GM18499 (cell line): ENCODE results near the gene PCBP2.
A peak's percentile ranks its signal among the peaks of the same experiment; 100 is the strongest.
"Not testable (repeated sequence)": the region's sequence is repeated elsewhere in the genome, so short reads cannot be mapped to it uniquely, and the experiment has no call there.

Experiments used
- ATAC-seq: cut with Tn5 transposase; IDR thresholded peaks from one replicate; pipeline ENCODE4 v1.9.1; 2021; ENCODE audit warnings: moderate number of reproducible peaks; ENCODE audit not compliant: insufficient read depth, unreplicated experiment

Gene PCBP2

DNA sequence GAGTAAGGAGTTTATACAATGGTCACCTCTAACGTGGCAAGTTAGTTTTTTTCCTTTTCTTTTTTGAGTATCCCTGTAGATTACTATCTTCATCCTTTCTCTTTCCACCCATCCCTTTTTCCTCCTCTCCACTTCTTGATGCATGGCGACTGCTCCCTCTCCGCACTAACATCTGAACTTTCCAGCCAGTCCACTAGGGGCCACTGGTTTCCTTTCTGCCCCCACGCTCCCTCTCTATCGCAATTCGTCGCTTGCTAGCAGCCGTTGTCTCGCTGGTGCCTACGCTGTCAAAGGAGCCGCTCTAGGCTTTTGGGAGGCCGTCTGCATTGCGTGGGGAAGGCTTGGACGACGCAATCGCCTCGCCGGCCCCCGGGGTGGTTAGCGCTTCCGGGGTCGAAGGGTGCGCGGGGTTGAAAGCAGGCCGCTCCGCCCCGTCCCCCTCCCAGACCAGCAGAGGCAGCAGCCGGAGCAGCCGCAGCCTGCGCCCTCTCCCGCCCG, at the start of gene PCBP2:
Gene PCBP2, plus strand, starts transcription at position 442 of the 498 bp plus-strand sequence. CDS start 2,699 bp downstream, outside the sequence.
- ATAC-seq, result peak; percentile 94

DNA sequence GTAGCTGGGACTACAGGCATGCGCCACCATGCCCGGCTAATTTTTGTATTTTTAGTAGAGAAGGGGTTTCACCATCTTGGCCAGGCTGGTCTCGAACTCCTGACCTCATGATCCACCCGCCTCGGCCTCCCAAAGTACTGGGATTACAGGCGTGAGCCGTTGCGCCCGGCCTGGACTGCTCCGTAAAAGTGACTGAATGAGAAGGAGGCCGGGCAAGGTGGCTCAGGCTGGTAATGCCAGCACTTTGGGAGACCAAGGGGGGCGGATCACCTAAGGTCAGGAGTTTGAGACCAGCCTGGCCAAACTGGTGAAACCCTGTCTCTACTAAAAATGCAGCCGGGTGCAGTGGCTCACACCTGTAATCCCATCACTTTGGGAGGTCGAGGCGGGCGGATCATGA, 49.6 kb upstream of the PCBP2 start:
- ATAC-seq, result not testable (repeated sequence)

DNA sequence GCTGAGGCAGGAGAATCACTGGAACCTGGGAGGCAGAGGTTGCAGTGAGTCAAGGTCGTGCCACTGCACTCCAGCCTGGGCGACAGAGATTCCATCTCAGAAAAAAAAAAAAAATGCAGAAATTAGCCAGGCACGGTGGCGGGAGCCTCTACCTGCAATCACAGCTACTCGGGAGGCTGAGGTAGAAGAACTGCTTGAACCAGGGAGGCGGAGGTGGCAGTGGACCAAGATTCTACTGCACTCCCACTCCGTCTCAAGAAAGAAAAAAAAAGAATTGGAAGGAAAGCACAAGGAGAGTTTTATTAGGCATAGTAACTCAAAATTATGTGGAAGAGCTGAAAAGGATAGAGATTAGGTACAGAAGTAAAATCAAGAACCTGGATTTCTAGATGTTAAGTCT, 49.0 kb upstream of the PCBP2 start:
- no peak for ATAC-seq

DNA sequence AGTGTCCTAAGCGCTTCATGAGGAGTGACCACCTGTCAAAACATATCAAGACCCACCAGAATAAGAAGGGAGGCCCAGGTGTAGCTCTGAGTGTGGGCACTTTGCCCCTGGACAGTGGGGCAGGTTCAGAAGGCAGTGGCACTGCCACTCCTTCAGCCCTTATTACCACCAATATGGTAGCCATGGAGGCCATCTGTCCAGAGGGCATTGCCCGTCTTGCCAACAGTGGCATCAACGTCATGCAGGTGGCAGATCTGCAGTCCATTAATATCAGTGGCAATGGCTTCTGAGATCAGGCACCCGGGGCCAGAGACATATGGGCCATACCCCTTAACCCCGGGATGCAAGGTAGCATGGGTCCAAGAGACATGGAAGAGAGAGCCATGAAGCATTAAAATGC, 41.0 kb upstream of the PCBP2 start:
- ATAC-seq, result no peak

DNA sequence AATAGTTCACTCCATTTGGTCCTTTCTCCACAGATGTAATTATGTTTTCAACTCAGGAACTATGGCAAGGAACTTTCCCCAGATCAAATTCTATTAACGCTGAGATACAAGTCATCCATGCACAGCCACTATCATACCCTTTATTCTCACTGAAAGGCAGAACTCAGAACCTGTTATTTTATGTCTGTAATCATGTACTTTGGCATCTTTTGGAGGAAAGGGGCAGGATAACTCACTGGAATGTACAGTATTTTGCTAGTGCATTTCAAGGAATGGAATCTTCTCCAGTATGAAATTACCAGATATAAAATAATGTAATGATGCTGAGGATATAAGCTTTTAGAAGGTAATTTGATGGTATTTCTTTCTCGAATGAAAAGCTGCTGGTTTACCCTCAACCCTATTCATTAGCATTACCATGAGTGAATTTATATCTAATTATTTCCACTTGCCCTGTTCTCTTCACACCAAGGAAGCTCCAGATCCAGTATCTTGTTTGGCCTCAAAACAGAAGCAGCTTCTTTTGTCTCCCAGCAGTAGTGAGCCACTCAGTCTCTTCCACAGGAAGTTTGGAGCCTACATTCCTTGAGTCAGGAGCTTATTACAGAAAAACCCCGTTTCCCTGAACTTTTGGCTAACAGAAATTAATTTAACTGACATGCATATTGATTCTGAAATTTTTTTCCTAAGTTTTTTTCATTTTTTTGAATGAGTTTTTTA, 38.3 kb upstream of the PCBP2 start:
- ATAC-seq, result no peak

DNA sequence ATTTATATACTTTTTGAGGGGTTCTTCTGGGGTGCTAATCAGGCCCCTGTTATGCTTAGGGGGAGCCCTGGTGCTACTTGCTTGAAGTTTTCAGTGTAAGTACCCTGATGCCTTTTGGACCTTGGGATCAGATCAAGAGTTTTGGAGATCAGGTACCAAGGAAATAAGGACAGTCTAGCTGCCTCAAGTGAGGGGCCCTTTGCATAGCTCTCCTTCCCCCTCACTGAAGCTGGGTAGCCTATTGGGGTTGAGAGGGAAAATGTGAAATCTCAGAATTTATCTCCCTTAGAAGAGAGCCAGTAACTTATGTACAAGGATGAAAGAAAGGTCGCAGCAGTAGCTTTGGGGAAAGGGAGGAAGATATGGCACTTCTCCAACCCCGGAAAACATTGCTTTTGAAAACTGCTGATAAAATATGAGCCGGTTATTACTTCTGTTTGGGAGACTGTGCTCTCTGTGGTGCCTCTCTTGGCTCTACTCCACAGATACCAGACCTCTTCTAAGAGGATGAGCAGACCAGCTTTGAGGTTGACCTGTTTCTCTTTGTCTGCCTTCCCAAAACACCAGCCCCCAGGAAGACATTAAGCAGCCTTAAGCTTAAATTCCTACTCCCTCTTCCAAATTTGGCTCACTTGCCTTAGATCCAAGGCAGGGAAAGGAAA, 37.0 kb upstream of the PCBP2 start:
- ATAC-seq, result no peak

DNA sequence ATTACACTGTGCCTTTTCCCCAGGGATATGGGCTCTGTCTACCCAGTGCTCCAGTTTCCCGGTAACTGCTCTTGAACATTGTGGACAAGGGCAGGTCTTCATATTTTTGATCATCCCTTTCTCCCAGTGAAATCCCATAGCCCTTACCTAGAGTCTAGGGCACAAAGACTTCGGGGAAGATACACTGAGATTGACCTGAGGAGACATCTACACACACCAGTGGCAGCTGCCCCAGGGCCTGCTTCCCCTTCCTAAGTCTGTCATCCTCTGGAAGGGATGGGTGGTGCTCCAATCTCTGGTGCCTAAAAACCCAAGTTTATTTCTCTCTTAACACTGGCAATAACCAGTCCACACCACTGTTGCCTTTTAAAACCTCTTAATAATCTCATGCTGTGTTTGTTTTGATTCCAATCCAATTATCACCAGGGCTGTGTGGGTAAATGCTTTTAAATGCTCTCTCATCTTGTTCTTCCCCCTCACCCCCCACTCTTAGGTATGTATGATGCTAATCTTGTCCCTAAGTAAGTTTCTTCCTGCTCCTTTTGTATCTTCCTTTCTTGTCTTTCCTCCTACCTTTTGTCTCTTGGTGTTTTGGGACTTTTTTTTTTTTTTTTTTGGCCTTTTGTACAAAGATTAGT, 36.0 kb upstream of the PCBP2 start:
- ATAC-seq, result not testable (repeated sequence)

DNA sequence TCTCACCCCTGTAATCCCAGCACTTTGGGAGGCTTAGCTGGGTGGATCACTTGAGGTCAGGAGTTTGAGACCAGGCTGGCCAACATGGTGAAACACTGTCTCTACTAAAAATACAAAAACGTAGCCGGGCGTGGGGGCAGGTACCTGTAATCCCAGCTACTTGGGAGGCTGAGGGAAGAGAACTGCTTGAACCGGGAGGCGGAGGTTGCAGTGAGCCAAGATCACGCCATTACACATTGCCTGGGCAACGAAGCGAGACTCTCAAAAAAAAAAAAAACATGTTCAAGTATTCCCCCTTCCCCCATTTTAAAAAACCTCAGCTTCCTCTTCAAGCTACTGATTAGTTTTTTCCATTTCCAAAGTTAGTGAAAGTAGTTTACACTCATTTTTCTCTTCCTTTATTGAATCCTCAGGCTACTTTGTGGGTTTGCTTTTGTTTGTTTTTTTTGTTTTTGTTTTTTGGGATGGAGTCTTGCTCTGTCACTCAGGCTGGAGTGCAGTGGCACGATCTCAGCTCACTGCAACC, 34.5 kb upstream of the PCBP2 start:
- not testable (repeated sequence) for ATAC-seq

DNA sequence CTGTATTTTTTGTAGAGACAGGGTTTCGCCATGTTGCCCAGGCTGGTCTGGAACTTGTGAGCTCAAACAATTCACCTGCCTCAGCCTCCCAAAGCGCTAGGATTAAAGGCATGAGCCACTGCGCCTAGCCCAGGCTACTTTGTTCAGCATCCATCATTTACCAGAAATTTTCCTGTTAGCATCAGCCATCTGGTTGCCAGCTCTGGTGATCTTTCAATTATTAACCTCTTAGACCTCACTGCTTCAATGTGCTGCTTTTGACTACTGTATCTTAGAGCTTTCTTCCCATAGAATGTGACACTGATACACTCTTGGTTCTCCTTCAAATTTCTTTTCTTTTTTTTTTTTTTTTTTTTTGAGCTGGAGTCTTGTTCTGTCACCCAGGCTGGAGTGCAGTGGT, 33.7 kb upstream of the PCBP2 start:
- no peak for ATAC-seq

DNA sequence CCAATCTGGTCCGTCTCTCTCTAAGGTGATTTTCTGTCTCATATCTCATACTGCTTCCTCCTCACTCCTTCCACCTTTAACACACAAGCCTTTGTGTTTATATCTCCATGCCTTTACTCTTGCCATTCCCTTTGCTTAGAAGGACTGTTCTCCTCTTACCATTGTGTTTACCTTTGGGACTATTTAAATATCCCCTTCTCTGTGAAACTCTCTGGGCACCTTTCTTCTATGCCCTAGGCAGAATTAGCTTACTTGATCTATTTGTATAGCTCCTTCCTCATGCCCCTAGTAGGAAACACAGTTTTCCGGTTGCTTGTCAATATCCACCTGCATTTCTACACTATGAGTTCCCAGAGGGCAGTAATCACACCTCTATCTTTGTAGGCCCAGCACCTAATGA, 32.1 kb upstream of the PCBP2 start:
- no peak for ATAC-seq

DNA sequence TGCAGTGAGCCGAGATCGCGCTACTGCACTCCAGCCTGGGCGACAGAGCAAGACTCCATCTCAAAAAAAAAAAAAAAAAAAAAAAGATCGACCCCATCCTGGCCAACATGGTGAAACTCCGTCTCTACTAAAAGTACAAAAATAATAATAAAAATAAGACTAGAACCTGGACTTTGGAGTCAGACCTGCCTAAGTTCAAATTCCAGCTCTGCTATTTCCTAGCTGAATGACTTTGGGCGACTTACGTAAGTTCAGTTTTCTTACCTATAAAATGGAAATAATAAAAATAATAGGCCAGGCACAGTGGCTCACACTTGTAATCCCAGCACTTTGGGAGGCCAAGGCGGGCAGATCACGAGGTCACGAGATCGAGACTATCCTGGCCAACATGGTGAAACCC, 29.7 kb upstream of the PCBP2 start:
- ATAC-seq, result not testable (repeated sequence)

DNA sequence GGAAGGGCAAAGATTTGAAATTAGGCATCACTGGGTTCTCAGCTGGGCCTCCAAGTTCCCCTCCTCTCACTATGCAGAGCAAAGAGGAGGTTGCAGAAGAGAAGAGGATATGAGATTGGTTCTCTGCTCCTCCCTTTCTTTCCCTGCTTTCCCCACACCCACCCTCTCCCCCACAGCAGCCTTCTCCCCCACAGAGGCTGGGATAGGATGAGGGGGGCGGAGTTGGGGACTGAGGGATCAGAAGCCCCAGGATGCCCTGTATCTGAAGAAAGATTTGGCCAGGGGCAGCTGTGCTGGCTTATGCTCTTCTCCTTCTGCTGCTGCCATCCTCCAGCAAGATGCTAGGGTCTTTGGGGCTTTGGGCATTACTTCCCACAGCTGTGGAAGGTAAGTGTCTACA, 28.3 kb upstream of the PCBP2 start, which contains the start of gene AMHR2:
Gene AMHR2, plus strand, starts transcription at position 259 of the 400 bp plus-strand sequence. Its CDS starts 80 bp downstream, at position 339.
- ATAC-seq, result no peak

DNA sequence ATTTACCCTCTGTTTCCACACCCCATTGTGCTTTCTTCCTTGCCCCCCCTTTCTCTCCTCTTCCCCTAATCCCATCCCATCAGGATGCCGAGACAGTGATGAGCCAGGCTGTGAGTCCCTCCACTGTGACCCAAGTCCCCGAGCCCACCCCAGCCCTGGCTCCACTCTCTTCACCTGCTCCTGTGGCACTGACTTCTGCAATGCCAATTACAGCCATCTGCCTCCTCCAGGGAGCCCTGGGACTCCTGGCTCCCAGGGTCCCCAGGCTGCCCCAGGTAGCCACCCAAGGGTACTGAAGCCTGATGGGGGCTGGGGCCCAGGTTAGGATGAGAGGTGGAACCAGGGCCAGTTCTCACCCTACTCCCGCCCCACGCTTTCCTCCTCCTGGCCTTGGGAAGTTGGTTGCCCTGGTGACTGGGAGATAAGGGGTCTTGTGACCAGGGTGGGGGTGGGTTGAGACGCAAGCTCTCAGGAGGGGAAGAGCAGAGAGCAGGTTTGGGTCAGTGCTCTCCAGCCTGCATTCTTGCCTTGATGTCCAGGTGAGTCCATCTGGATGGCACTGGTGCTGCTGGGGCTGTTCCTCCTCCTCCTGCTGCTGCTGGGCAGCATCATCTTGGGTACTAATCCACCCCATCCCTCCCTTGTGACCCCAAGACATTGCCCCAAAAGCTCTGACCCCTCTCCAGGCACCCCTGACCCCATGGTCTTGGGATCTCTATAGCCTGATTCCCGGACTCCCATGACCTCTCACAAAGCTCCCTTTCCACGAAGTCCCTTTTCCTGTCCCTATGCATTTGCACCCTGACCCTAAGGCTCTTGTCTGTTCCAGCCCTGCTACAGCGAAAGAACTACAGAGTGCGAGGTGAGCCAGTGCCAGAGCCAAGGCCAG, 27.0 kb upstream of the PCBP2 start:
- ATAC-seq, result no peak

DNA sequence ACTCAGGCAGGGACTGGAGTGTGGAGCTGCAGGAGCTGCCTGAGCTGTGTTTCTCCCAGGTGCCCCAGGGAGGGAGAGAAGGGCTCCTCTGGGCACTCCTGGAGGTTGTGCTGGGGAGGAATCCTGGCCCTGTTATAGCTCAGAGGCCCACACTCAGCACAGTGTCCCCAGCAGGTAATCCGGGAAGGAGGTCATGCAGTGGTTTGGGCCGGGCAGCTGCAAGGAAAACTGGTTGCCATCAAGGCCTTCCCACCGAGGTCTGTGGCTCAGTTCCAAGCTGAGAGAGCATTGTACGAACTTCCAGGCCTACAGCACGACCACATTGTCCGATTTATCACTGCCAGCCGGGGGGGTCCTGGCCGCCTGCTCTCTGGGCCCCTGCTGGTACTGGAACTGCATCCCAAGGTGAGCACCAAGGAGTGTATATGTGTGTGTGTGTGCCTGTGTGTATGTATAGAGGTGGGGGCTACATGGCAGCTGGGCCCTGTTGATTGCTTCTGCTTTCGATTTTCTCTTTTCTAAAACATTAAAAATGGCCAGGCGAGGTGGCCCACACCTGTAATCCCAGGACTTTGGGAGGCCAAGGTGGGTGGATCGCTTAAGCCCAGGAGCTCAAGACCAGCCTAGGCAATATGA, 26.3 kb upstream of the PCBP2 start:
- ATAC-seq, result no peak

DNA sequence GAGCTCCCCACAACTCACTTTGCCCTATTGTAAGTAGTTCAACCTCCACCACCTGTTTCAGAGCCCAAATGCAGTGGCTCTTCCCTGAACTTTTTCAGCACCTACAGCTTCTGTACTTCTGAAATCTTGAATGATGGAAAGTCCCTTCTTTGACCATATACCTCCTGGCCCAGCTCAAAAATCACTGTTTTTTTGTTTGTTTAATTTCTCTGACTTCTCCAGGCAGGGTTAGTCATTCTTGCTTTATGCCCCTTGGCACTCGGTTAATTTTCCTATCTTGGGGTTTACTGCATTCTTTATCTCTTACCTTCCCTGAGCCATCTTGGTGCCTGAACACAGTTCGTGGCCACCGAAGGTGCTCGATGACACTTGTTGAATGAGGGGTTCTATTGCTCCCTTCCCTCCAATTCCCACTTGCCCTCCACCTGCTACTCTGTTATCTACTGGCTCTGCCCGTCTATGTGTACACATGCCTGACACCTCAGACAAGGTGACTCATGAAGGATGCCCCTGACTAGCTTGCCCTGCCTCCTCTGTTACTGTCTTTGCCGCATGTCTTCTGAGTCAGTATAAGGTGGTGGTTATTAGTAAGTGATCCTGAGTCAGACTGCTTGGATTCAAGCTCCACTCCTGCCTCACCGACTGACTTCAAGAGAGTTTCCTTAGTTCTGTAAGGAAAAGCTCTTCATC, 23.9 kb upstream of the PCBP2 start:
- no peak for ATAC-seq

DNA sequence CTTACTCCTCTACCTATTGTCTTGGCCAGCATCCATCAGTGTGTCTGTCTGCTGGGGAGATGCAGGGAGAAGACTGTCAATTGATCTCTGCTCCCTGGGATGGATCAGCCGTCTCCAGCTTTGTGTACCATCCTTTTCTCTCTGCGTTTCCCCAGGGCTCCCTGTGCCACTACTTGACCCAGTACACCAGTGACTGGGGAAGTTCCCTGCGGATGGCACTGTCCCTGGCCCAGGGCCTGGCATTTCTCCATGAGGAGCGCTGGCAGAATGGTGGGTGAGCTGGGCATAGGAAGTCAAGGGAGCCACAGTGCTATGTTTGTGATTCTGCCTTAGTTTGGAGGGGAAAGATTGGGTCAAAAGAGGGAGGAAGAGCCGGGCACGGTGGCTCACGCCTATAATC, 23.2 kb upstream of the PCBP2 start:
- no peak for ATAC-seq

DNA sequence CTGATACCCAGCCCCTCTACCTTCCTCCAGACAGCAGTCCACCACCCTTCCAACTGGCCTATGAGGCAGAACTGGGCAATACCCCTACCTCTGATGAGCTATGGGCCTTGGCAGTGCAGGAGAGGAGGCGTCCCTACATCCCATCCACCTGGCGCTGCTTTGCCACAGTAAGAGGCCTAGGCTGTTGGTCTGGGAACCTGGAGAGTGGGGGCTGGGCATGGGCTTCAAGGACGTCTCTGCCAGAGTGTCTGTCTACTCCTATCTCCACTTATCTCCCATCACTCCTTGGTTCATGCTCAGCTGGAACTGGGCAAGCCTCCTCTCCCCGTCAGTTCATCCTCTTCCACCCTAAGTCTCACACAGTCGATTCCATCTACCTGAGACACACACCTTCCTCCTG, 21.8 kb upstream of the PCBP2 start:
- ATAC-seq, result no peak

DNA sequence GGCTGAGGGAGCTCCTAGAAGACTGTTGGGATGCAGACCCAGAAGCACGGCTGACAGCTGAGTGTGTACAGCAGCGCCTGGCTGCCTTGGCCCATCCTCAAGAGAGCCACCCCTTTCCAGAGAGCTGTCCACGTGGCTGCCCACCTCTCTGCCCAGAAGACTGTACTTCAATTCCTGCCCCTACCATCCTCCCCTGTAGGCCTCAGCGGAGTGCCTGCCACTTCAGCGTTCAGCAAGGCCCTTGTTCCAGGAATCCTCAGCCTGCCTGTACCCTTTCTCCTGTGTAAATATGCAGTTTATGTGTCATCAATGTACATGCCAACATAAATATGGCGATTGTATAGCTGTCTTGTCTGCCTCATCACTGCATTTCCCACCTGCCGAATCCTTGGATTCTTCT, 20.7 kb upstream of the PCBP2 start:
- no peak for ATAC-seq

DNA sequence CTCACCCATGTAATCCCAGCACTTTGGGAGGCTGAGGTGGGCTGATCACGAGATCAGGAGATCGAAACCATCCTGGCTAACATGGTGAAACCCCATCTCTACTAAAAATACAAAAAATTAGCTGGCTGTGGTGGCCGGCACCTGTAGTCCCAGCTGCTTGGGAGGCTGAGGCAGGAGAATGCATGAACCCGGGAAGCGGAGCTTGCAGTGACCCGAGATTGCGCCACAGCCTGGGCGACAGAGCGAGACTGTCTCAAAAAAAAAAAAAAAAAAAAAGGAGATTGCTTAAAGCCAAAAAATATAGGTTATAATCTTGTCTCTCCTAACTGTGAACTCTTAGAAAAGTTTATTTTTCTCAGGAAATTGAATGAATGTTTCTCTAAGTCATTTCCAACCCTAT, 16.6 kb upstream of the PCBP2 start:
- not testable (repeated sequence) for ATAC-seq
